HCT116 (cell line): Measurements from ENCODE around the gene HYKK. TPM values are rescaled to one million over a fixed set of nuclear protein-coding genes. Genes with fewer than 3 reads are reported as not detected.
A peak's percentile ranks its signal among the peaks of the same experiment; 100 is the strongest.

ENCODE experiments used
- ATAC-seq: fragments of 200-7000 bp; cut with Tn5 transposase; 2 replicates; pipeline ENCODE4 v1.9.1; 2020; ENCODE audit warnings: mild to moderate bottlenecking, moderate library complexity
- BruUV-seq: library from RNA; stranded (reverse); fragments of 400-500 nt; replicated peaks from 2 replicates; lab custom pipeline; 2021; lab: Mats Ljungman, UMichigan
- CTCF ChIA-PET: fragments of 300-600 bp; sonication (Branson Sonifier 250); formaldehyde crosslinking; loops from one replicate; lab custom pipeline; 2021; ENCODE audit warnings: antibody characterized with exemption; lab: Charles Lee
- POLR2A ChIA-PET: fragments of 300-600, 350-600 bp; sonication (Branson Sonifier 250); formaldehyde crosslinking; loops from one replicate; lab custom pipeline; 2021; ENCODE audit warnings: antibody characterized with exemption; lab: Charles Lee
- RAD21 ChIA-PET, 2 experiments: fragments of 300-600 bp; sonication (Branson Sonifier 250); formaldehyde crosslinking; loops; one replicate each; lab custom pipeline; 2023; ENCODE audit warnings: low total read pairs in 2 of 2; ENCODE audit not compliant: uncharacterized antibody in 2 of 2, unreplicated experiment in 2 of 2, low non-redundant PET in 1 of 2; lab: Charles Lee
- DNase-seq: peaks from one replicate; pipeline ENCODE4 v3.0.0-alpha.2; 2010; ENCODE audit warnings: low read depth, low spot score
- H2AFZ ChIP-seq: fragments of 200-600 bp; shearing (Covaris generic), sonication (generic); 2 replicates; pipeline ENCODE4 v1.6.1; 2017; ENCODE audit warnings: low read depth, mixed run types, mixed read lengths, antibody characterized with exemption, low read length; ENCODE audit not compliant: poor library complexity, severe bottlenecking
- H3K27ac ChIP-seq: 2 replicates; pipeline ENCODE4 v1.5.1; 2012; ENCODE audit warnings: low read depth, low read length
- H3K27me3 ChIP-seq: fragments of 200-600 bp; sonication (generic); 2 replicates; pipeline ENCODE4 v1.6.1; 2016; ENCODE audit warnings: mixed run types, low read length, mixed read lengths; ENCODE audit not compliant: insufficient read depth
- H3K36me3 ChIP-seq, 2 experiments: fragments of 200-500 bp in 1 of 2; fragments of 200-600 bp in 1 of 2; sonication (Bioruptor generic) in 1 of 2; sonication (generic) in 1 of 2; 2 replicates each; pipeline versions ENCODE4 v1.5.1 to v1.6.1; 2014 to 2016; ENCODE audit warnings: low read length in 2 of 2, inconsistent platforms in 1 of 2, mixed read lengths in 1 of 2, mixed run types in 1 of 2; ENCODE audit not compliant: insufficient read depth in 2 of 2, control insufficient read depth in 1 of 2
- H3K4me1 ChIP-seq, 2 experiments: fragments of 200-600 bp in 1 of 2; sonication (generic) in 1 of 2; 2 replicates each; pipeline versions ENCODE4 v1.5.1 to v1.6.1; 2012 to 2017; ENCODE audit warnings: low read length in 2 of 2, inconsistent platforms in 1 of 2, mild to moderate bottlenecking in 1 of 2, mixed read lengths in 1 of 2, mixed run types in 1 of 2, moderate library complexity in 1 of 2; ENCODE audit not compliant: insufficient read depth in 2 of 2, control insufficient read depth in 1 of 2
- H3K4me2 ChIP-seq: fragments of 200-600 bp; sonication (generic); 2 replicates; pipeline ENCODE4 v1.6.1; 2017; ENCODE audit warnings: mixed run types, low read length, mixed read lengths
- H3K4me3 ChIP-seq, 2 experiments: fragments of 200-600 bp in 1 of 2; sonication (generic) in 1 of 2; replicated peaks in 1 of 2; 2 replicates each; pipeline ENCODE4 v1.5.1; 2011 to 2016; ENCODE audit warnings: low read length in 2 of 2, control low read depth in 1 of 2, low read depth in 1 of 2, mild to moderate bottlenecking in 1 of 2, mixed read lengths in 1 of 2, mixed run types in 1 of 2
- H3K79me2 ChIP-seq: fragments of 200-600 bp; sonication (generic); 2 replicates; pipeline ENCODE4 v1.6.1; 2017; ENCODE audit warnings: mild to moderate bottlenecking, mixed run types, low read length, moderate library complexity, mixed read lengths; ENCODE audit not compliant: insufficient read depth
- H3K9ac ChIP-seq: fragments of 200-600 bp; sonication (generic); 2 replicates; pipeline ENCODE4 v1.6.1; 2016; ENCODE audit warnings: low read length, mixed read lengths
- H3K9me2 ChIP-seq: fragments of 200-600 bp; sonication (generic), shearing (Covaris generic); 2 replicates; pipeline ENCODE4 v1.6.1; 2017; ENCODE audit warnings: mixed run types, mild to moderate bottlenecking, moderate library complexity; ENCODE audit not compliant: insufficient read depth
- H3K9me3 ChIP-seq, 2 experiments: fragments of 200-500 bp in 1 of 2; fragments of 200-600 bp in 1 of 2; sonication (Bioruptor generic) in 1 of 2; sonication (generic) in 1 of 2; 2 replicates each; pipeline ENCODE4 v1.6.1; 2014 to 2017; ENCODE audit warnings: low read length in 2 of 2, mixed read lengths in 2 of 2, inconsistent platforms in 1 of 2, low read depth in 1 of 2, mild to moderate bottlenecking in 1 of 2, mixed run types in 1 of 2, moderate library complexity in 1 of 2; ENCODE audit not compliant: control insufficient read depth in 1 of 2, insufficient read depth in 1 of 2
- H4K20me1 ChIP-seq: fragments of 200-600 bp; sonication (generic), shearing (Covaris generic); 2 replicates; pipeline ENCODE4 v1.6.1; 2017; ENCODE audit warnings: mixed run types, mild to moderate bottlenecking, moderate library complexity; ENCODE audit not compliant: insufficient read depth
- ELF1 ChIP-seq: IDR thresholded peaks from 2 replicates; pipeline ENCODE4 v1.6.1; 2012; ENCODE audit warnings: low read depth, borderline replicate concordance
- EZH2phosphoT487 ChIP-seq: fragments of 200-600 bp; IDR thresholded peaks from 2 replicates; pipeline ENCODE4 v1.6.1; 2018; ENCODE audit warnings: antibody characterized with exemption, borderline replicate concordance
- SIN3A ChIP-seq: IDR thresholded peaks from 2 replicates; pipeline ENCODE4 v1.6.1; 2012; ENCODE audit warnings: low read depth
- SP1 ChIP-seq: IDR thresholded peaks from 2 replicates; pipeline ENCODE4 v1.6.1; 2012; ENCODE audit warnings: low read depth
- TCF7L2 ChIP-seq: IDR thresholded peaks from 2 replicates; pipeline ENCODE4 v1.7.0; 2011; ENCODE audit warnings: borderline replicate concordance, inconsistent platforms; ENCODE audit not compliant: insufficient read depth, insufficient read length; ENCODE audit errors: extremely low read depth
- YY1 ChIP-seq: IDR thresholded peaks from 2 replicates; pipeline ENCODE4 v1.6.1; 2011; ENCODE audit warnings: low read length, low read depth, moderate library complexity, mild to moderate bottlenecking; ENCODE audit not compliant: insufficient replicate concordance; ENCODE audit errors: extremely low read depth
- intact Hi-C: fragments of 100-400 bp; cut with micrococcal nuclease; formaldehyde crosslinking; loops from 2 replicates; pipeline ENCODE4 v1.10.0; 2022
- total RNA-seq: library from RNA; stranded (reverse); gene quantifications from one replicate; pipeline ENCODE4 v1.2.1, GENCODE V29; 2021; ENCODE audit not compliant: unreplicated experiment
- TF ChIP-seq, protein P1 (sequence below): IDR thresholded peaks from 2 replicates; pipeline ENCODE4 v1.6.1; 2011; ENCODE audit warnings: mild to moderate bottlenecking, low read length, moderate library complexity; ENCODE audit not compliant: insufficient replicate concordance; ENCODE audit errors: extremely low read depth

HYKK gene
- total RNA-seq, 1 experiment from 2014 or later = 6.2 TPM

DNA sequence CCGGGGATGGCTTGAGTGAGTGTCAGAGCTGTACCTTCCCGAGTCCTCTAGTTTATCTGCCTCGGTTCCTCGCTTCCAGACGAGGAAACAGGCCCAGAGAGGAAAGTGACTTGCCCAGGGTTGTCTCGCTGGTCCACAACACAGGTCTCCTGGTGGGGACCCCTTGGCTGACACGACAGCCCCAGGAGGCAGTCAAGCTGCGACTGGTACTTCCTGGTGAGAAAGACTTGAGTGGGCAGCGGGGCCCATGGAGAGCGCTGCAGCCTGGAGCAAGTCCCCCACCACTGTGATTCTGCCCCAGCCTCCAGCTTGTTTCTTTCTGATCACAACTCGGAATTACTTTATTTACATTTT is 57.3 kb downstream of the HYKK start:
- peak overlapping the region; percentile 98 for H3K4me2 ChIP-seq
- no peaks in the 10 kb centered on the region for H3K9me3 ChIP-seq
- ChIA-PET CTCF (interaction anchor here (1.0 to 2.1 kb wide), 3 partner anchors 10 to 162 kb away, joined by 3 to 6 read pairs (median 4); partner anchors contain the start of gene PSMA4), POLR2A (interaction anchor here (0.7 to 2.2 kb wide), 7 partner anchors 10 to 262 kb away, joined by 3 to 12 read pairs (median 4); partner anchors contain the start of genes IREB2 and PSMA4), RAD21 (no interaction called here)
- peaks cover 0 to 14% of the 10 kb centered on the region in 2 experiments; a peak in 2 of 4 replicates for H3K4me1 ChIP-seq
- H3K27ac ChIP-seq = 0 out of 2 replicates have a peak overlapping the region, but pooled peaks have one; percentile 9
- no peaks in the 10 kb centered on the region for H3K36me3 ChIP-seq
- peak overlapping the region; percentile 67 to 86 for H3K4me3 ChIP-seq
- no peak for ATAC-seq
- TF ChIP-seq YY1 (no peak), TCF7L2 (no peak), SIN3A (no peak), ELF1 (no peak), EZH2phosphoT487 (no peak), SP1 (no peak)
- TF ChIP-seq, protein P1, sequence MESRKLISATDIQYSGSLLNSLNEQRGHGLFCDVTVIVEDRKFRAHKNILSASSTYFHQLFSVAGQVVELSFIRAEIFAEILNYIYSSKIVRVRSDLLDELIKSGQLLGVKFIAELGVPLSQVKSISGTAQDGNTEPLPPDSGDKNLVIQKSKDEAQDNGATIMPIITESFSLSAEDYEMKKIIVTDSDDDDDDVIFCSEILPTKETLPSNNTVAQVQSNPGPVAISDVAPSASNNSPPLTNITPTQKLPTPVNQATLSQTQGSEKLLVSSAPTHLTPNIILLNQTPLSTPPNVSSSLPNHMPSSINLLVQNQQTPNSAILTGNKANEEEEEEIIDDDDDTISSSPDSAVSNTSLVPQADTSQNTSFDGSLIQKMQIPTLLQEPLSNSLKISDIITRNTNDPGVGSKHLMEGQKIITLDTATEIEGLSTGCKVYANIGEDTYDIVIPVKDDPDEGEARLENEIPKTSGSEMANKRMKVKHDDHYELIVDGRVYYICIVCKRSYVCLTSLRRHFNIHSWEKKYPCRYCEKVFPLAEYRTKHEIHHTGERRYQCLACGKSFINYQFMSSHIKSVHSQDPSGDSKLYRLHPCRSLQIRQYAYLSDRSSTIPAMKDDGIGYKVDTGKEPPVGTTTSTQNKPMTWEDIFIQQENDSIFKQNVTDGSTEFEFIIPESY = no peak
- H4K20me1 ChIP-seq = no peaks in the 10 kb centered on the region
- H2AFZ ChIP-seq = peak overlapping the region; percentile 30
- peaks cover 31% of the 10 kb centered on the region for H3K79me2 ChIP-seq
- BruUV-seq = no TSS peak
- no peaks in the 10 kb centered on the region for H3K27me3 ChIP-seq
- no peaks in the 10 kb centered on the region for H3K9me2 ChIP-seq
- intact Hi-C loops = no loop called here
- H3K9ac ChIP-seq = peak overlapping the region; percentile 78; the same call in 1 of the 2 replicates
- DNase-seq = no peak
